Measurements from ENCODE around the gene GRK1.
A peak's percentile ranks its signal among the peaks of the same experiment; 100 is the strongest.
"Not testable (repeated sequence)": the region's sequence is repeated elsewhere in the genome, so short reads cannot be mapped to it uniquely, and the experiment has no call there.

Gene GRK1

GRCh38 chr13:113724780-113725315 is 57.8 kb downstream of the GRK1 start:
- Histone ChIP-seq H3K4me3 (ENCODE audit: extremely low read depth, insufficient read depth, low read length, poor library complexity, severe bottlenecking) (peak overlapping the region; percentile 35), H3K36me3 (ENCODE audit: control insufficient read depth, insufficient read depth, low read length) (no peaks in the 10 kb centered on the region), H3K9me3 (ENCODE audit: control insufficient read depth, low read length) (peaks cover 6% of the 10 kb centered on the region), H3K27ac (ENCODE audit: low read depth, low read length, severe bottlenecking) (no peak overlapping the region), H3K4me1 (ENCODE audit: control insufficient read depth, insufficient read depth, low read length, poor library complexity, severe bottlenecking) (no peaks in the 10 kb centered on the region)
- 10 to 12% methylated on average over 24 to 28 of the region's 36 CpGs for WGBS, 2 experiments (ENCODE audit: insufficient coverage in 2 of 2)

- no CpG with 5 or more reads among the region's 75 CpGs for WGBS, 2 experiments (ENCODE audit: insufficient coverage in 2 of 2)
- not testable (repeated sequence) for H3K9me3 ChIP-seq (ENCODE audit: control insufficient read depth, low read length); H3K27ac ChIP-seq (ENCODE audit: low read depth, low read length, severe bottlenecking); H3K4me1 ChIP-seq (ENCODE audit: control insufficient read depth, insufficient read depth, low read length, poor library complexity, severe bottlenecking); H3K36me3 ChIP-seq (ENCODE audit: control insufficient read depth, insufficient read depth, low read length)
- peak overlapping the region; percentile 35 for H3K4me3 ChIP-seq (ENCODE audit: extremely low read depth, insufficient read depth, low read length, poor library complexity, severe bottlenecking)
These were observed 58.5 kb downstream of the GRK1 start for GRCh38 chr13:113725329-113726105.

GRCh38 chr13:113726106-113726821 is 59.2 kb downstream of the GRK1 start:
- WGBS, 2 experiments (ENCODE audit: insufficient coverage in 2 of 2): 61 to 62% methylated on average over 18 of the region's 54 CpGs
- H3K36me3 ChIP-seq (ENCODE audit: control insufficient read depth, insufficient read depth, low read length); H3K9me3 ChIP-seq (ENCODE audit: control insufficient read depth, low read length); H3K4me1 ChIP-seq (ENCODE audit: control insufficient read depth, insufficient read depth, low read length, poor library complexity, severe bottlenecking); H3K27ac ChIP-seq (ENCODE audit: low read depth, low read length, severe bottlenecking): not testable (repeated sequence)
- peak overlapping the region; percentile 30 for H3K4me3 ChIP-seq (ENCODE audit: extremely low read depth, insufficient read depth, low read length, poor library complexity, severe bottlenecking)

GRCh38 chr13:113726961-113727411 is 60.0 kb downstream of the GRK1 start:
- 90 to 92% methylated on average over 9 to 10 of the region's 10 CpGs for WGBS, 2 experiments (ENCODE audit: insufficient coverage in 2 of 2)
- Histone ChIP-seq H3K36me3 (ENCODE audit: control insufficient read depth, insufficient read depth, low read length) (no peaks in the 10 kb centered on the region), H3K27ac (ENCODE audit: low read depth, low read length, severe bottlenecking) (no peak overlapping the region), H3K9me3 (ENCODE audit: control insufficient read depth, low read length) (peaks cover 6% of the 10 kb centered on the region), H3K4me3 (ENCODE audit: extremely low read depth, insufficient read depth, low read length, poor library complexity, severe bottlenecking) (no peak overlapping the region), H3K4me1 (ENCODE audit: control insufficient read depth, insufficient read depth, low read length, poor library complexity, severe bottlenecking) (no peaks in the 10 kb centered on the region)

GRCh38 chr13:113728571-113729054 is 61.6 kb downstream of the GRK1 start:
- Histone ChIP-seq H3K4me1 (ENCODE audit: control insufficient read depth, insufficient read depth, low read length, poor library complexity, severe bottlenecking) (no peaks in the 10 kb centered on the region), H3K4me3 (ENCODE audit: extremely low read depth, insufficient read depth, low read length, poor library complexity, severe bottlenecking) (no peak overlapping the region), H3K36me3 (ENCODE audit: control insufficient read depth, insufficient read depth, low read length) (no peaks in the 10 kb centered on the region), H3K27ac (ENCODE audit: low read depth, low read length, severe bottlenecking) (no peak overlapping the region), H3K9me3 (ENCODE audit: control insufficient read depth, low read length) (peaks cover 6% of the 10 kb centered on the region)
- WGBS, 2 experiments (ENCODE audit: insufficient coverage in 2 of 2): 96 to 98% methylated on average over 15 to 16 of the region's 16 CpGs

- H3K4me3 ChIP-seq (ENCODE audit: extremely low read depth, insufficient read depth, low read length, poor library complexity, severe bottlenecking): no peak overlapping the region
- no peaks in the 10 kb centered on the region for H3K36me3 ChIP-seq (ENCODE audit: control insufficient read depth, insufficient read depth, low read length)
- no peak overlapping the region for H3K27ac ChIP-seq (ENCODE audit: low read depth, low read length, severe bottlenecking)
- H3K4me1 ChIP-seq (ENCODE audit: control insufficient read depth, insufficient read depth, low read length, poor library complexity, severe bottlenecking): no peaks in the 10 kb centered on the region
- 86 to 88% methylated on average over 33 to 34 of the region's 34 CpGs for WGBS, 2 experiments (ENCODE audit: insufficient coverage in 2 of 2)
- H3K9me3 ChIP-seq (ENCODE audit: control insufficient read depth, low read length): peaks cover 6% of the 10 kb centered on the region
These were observed 62.4 kb downstream of the GRK1 start for GRCh38 chr13:113729187-113730019.

- 77 to 89% methylated on average over 15 to 21 of the region's 21 CpGs for WGBS, 2 experiments (ENCODE audit: insufficient coverage in 2 of 2)
- Histone ChIP-seq H3K9me3 (ENCODE audit: control insufficient read depth, low read length) (peaks cover 6% of the 10 kb centered on the region), H3K27ac (ENCODE audit: low read depth, low read length, severe bottlenecking) (no peak overlapping the region), H3K4me1 (ENCODE audit: control insufficient read depth, insufficient read depth, low read length, poor library complexity, severe bottlenecking) (no peaks in the 10 kb centered on the region), H3K4me3 (ENCODE audit: extremely low read depth, insufficient read depth, low read length, poor library complexity, severe bottlenecking) (no peak overlapping the region), H3K36me3 (ENCODE audit: control insufficient read depth, insufficient read depth, low read length) (no peaks in the 10 kb centered on the region)
These were observed 63.3 kb downstream of the GRK1 start for GRCh38 chr13:113730258-113730691.

GRCh38 chr13:113730831-113731191 is 63.8 kb downstream of the GRK1 start:
- H3K27ac ChIP-seq (ENCODE audit: low read depth, low read length, severe bottlenecking): no peak overlapping the region
- 96 to 98% methylated on average over 4 of the region's 4 CpGs for WGBS, 2 experiments (ENCODE audit: insufficient coverage in 2 of 2)

GRCh38 chr13:113731192-113732175 is 64.5 kb downstream of the GRK1 start:
- Histone ChIP-seq H3K4me1 (ENCODE audit: control insufficient read depth, insufficient read depth, low read length, poor library complexity, severe bottlenecking) (no peaks in the 10 kb centered on the region), H3K4me3 (ENCODE audit: extremely low read depth, insufficient read depth, low read length, poor library complexity, severe bottlenecking) (no peak overlapping the region), H3K36me3 (ENCODE audit: control insufficient read depth, insufficient read depth, low read length) (no peaks in the 10 kb centered on the region), H3K9me3 (ENCODE audit: control insufficient read depth, low read length) (peaks cover 6% of the 10 kb centered on the region), H3K27ac (ENCODE audit: low read depth, low read length, severe bottlenecking) (no peak overlapping the region)
- WGBS, 2 experiments (ENCODE audit: insufficient coverage in 2 of 2): 88 to 89% methylated on average over 25 to 29 of the region's 32 CpGs

More at GRCh38 chr13:113730831-113731191, 63.8 kb downstream of the GRK1 start:
- no peak overlapping the region for H3K4me3 ChIP-seq (ENCODE audit: extremely low read depth, insufficient read depth, low read length, poor library complexity, severe bottlenecking)
- peaks cover 6% of the 10 kb centered on the region for H3K9me3 ChIP-seq (ENCODE audit: control insufficient read depth, low read length)
- no peaks in the 10 kb centered on the region for H3K36me3 ChIP-seq (ENCODE audit: control insufficient read depth, insufficient read depth, low read length)
- H3K4me1 ChIP-seq (ENCODE audit: control insufficient read depth, insufficient read depth, low read length, poor library complexity, severe bottlenecking): no peaks in the 10 kb centered on the region
